PC-3 (cell line): ENCODE results near the gene URM1.

ENCODE experiments used
- EZH2 ChIP-seq: fragments of 300-600 bp; sonication (generic); IDR thresholded peaks from one replicate; pipeline ENCODE4 v1.6.1; 2017; ENCODE audit warnings: antibody characterized with exemption, mild to moderate bottlenecking, low read length; ENCODE audit not compliant: unreplicated experiment
- TF ChIP-seq, protein P1 (sequence below): fragments of 300-600 bp; sonication (generic); conservative IDR thresholded peaks from 2 replicates; pipeline ENCODE4 v1.5.1; 2017; ENCODE audit warnings: antibody characterized with exemption, low read depth, mild to moderate bottlenecking, low read length

DNA sequence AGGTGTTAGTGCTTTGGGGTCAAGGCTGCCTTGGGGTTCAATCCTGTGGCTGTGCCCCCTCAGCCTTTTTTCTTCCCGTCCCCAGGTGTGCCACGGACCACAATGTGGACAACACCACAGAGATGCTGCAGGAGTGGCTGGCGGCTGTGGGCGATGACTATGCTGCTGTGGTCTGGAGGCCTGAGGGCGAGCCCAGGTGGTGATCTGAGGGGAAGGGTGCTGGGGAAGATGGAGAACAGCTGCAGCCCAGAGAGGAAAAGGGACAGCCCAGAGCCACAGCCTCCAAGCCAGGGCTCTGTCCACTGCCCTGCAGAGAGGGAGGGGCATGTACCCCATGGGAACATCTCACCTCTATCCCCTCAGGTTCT lies 51.6 kb downstream of the URM1 start:
- TF ChIP-seq, protein P1, sequence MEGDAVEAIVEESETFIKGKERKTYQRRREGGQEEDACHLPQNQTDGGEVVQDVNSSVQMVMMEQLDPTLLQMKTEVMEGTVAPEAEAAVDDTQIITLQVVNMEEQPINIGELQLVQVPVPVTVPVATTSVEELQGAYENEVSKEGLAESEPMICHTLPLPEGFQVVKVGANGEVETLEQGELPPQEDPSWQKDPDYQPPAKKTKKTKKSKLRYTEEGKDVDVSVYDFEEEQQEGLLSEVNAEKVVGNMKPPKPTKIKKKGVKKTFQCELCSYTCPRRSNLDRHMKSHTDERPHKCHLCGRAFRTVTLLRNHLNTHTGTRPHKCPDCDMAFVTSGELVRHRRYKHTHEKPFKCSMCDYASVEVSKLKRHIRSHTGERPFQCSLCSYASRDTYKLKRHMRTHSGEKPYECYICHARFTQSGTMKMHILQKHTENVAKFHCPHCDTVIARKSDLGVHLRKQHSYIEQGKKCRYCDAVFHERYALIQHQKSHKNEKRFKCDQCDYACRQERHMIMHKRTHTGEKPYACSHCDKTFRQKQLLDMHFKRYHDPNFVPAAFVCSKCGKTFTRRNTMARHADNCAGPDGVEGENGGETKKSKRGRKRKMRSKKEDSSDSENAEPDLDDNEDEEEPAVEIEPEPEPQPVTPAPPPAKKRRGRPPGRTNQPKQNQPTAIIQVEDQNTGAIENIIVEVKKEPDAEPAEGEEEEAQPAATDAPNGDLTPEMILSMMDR: no peak
- no peak for TF ChIP-seq EZH2
